Measurements from ENCODE around the gene CCER1.
"Not testable (repeated sequence)": the region's sequence is repeated elsewhere in the genome, so short reads cannot be mapped to it uniquely, and the experiment has no call there.

The CCER1 gene

GRCh38 chr12:90954921-90955320 is at the start of gene CCER1:
Gene CCER1, minus strand, starts transcription at chr12:90955176. Its CDS starts 434 bp downstream, at chr12:90954742.
- DNase-seq, result no peak

GRCh38 chr12:91003737-91004136 is 48.8 kb upstream of the CCER1 start:
- no peak for DNase-seq

GRCh38 chr12:91001306-91001705 is 46.3 kb upstream of the CCER1 start:
- peak; percentile 22 for DNase-seq

DNA sequence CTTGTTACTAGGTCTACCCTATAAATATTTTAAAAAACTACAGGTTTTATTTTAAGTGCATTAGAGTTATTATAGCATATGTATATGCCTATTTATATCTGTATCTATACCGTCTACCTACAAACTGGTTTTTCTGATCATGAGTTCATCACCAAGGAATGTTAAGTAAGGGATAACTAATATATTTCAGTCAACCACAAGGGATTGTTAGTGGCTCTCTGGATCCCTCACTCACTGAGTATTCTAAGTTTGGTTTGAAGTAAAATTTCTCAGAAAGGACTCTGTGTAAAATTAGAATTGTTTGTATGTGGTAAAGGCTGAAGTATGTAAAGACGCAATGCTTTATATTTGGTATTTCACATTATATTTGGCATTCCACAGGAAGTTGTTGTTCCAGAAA is 45.0 kb upstream of the CCER1 start:
- no peak for DNase-seq

GRCh38 chr12:90999527-90999926 is 44.6 kb upstream of the CCER1 start:
- no peak for DNase-seq

DNA sequence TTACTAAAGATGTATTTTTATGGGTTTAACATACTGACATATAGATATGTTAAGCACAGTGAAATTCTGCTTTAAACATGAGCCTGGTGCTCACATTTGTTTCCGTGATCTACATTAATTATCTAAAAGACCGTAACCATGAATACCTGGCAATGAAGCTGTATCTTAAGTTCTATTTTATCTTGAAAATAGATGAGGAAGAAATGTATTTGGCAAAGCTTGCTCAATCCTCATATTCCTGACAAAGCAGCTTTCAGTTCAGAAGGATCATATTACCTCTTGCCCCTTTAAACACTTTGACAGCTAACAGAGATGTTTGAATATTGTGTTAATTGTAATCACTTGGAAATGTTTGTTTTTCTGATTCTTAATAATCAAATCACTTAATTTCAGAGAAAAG is 40.0 kb upstream of the CCER1 start:
- no peak for DNase-seq

GRCh38 chr12:90991952-90992465 is 37.0 kb upstream of the CCER1 start:
- DNase-seq, result no peak

DNA sequence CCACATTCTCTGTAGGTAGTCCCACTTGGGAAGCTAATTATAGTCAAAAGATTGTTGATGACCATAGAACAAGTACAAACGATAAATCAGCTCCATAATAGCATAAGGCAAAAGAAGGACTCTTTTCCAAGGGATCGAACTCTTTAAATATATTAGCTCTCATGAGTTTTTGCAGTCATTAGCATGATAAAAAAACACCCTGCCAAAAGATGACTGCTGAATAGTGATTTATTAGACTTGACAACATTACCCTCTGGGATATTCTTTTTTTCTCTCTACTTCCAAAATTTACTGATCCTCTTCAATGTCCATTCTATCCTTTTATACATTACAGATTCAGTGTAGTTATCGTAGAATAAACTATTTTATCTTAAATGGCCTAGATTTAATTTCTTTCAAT is 35.6 kb upstream of the CCER1 start:
- peak; percentile 13 for DNase-seq

DNA sequence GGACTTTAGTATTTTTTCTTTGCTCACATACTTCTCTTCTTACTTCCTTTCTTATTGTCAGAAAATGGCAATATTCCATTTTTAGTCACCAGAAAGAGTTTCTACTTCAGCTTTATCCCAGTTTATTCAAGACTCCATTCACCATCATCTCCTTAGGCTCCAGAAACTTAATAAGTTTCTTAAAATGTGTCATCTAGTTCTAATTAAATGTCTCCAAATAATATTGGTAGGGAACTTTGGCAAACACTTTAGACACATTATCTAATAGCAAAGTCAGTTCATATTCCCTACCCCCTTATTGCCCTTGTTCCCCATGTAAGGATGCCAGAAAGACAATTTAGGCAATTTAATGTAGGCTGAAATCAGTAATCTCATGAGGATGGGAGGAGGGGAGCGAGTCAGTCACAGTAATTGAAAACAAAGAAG is 34.7 kb upstream of the CCER1 start:
- peak; percentile 35 for DNase-seq

DNA sequence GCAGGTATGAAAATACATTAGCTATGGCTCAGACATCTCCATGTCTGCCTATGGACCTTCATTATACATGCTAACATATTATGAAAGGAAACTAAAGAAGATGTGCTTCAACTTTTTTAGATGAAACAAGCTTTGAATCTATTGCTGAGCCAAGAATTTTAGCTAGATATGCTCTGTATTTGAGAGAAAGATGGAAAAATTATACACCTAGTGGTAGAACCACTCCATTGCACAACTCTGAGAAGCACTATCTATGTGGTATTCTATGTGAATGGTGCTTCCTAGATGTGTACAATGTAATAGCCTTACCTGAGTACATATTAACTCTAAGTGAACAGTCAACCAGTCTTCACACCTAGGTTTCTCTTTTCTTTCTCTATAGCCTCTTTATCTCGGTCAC is 32.5 kb upstream of the CCER1 start:
- DNase-seq, result no peak

DNA sequence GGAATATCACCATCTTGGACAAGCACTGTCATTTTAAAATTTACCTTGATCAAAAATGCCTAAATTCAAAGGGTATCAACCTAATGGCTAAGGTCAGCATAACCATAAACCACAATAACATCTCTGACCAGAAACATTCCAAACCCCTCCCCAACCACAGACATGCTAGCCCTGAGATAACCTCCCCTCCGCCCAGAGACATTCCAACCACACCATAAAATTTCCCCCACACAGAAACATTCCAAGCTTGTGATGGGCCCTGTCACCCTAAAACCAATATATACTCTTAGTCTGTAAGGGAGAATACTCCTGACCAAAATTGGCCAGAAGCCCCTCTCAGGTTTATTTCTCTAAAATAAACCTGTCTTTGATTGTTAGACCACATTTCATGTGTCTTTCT is 32.1 kb upstream of the CCER1 start:
- no peak for DNase-seq

GRCh38 chr12:90985331-90985730 is 30.4 kb upstream of the CCER1 start:
- DNase-seq, result not testable (repeated sequence)

DNA sequence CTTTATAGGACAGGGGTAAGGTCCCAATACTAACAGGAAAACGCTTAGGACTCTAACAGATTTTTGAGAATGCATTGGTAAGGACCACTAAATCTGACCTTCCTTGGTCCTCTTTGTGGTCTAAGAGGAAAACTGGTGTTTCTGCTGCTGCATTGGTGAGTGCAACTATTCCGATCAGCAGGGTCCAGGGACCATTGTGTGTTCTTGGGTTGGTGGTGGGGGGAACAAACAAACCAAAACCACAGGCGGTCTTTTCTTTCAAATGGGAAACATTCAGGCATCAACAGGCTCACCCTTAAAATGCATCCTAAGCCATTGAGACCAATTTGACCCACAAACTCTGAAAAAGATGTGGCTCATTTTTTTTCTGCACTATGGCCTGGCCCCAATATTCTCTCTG is 29.1 kb upstream of the CCER1 start:
- no peak for DNase-seq

- no peak for DNase-seq
Measured at GRCh38 chr12:90982170-90982569, 27.2 kb upstream of the CCER1 start.

GRCh38 chr12:90979951-90980350 is 25.0 kb upstream of the CCER1 start:
- DNase-seq, result no peak

DNA sequence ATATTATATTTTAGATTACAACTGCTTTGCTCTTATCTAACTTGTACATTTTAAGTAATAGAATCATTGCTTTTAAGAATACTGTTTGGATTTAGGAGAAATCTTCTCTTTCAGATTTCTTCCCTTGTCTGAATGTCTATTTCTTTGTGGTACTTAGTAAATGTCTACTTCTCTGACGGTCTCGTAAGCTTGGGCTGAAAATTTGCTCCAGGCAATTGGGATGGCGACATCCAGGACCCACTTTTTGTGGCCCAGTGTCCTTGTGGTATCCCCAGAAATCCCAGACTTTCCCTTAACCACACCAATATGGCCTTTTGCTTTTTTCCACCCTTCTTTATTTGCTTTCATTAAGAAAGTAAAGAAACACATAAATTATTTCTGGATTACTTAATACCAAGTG is 24.0 kb upstream of the CCER1 start:
- DNase-seq, result no peak

GRCh38 chr12:90978117-90978770 is 23.3 kb upstream of the CCER1 start:
- peak; percentile 41 for DNase-seq

GRCh38 chr12:90977224-90977623 is 22.2 kb upstream of the CCER1 start:
- no peak for DNase-seq

GRCh38 chr12:90974286-90974685 is 19.3 kb upstream of the CCER1 start:
- no peak for DNase-seq

GRCh38 chr12:90972226-90972625 is 17.2 kb upstream of the CCER1 start:
- DNase-seq, result no peak

GRCh38 chr12:90970911-90971310 is 15.9 kb upstream of the CCER1 start:
- no peak for DNase-seq

- no peak for DNase-seq
Measured at GRCh38 chr12:90970471-90970870, 15.5 kb upstream of the CCER1 start.

GRCh38 chr12:90969851-90970250 is 14.9 kb upstream of the CCER1 start:
- no peak for DNase-seq

DNA sequence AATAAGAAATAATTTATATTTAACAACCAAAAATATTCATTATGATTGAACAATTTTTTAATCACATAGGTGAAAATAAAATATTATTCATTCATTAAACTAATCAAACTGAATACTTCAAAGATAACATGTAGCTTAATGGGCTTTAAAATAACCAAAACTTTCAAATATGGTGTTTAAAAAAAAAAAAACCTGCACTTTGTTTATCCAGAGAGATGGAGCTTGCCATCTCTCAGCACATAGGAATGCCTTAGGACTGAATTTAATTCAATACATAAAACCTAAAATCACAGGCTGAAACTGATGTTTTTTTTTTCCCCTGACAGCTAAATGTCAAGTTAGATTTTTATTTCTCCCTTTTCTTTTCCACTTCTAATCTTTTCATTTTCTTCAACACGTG is 14.4 kb upstream of the CCER1 start:
- no peak for DNase-seq

DNA sequence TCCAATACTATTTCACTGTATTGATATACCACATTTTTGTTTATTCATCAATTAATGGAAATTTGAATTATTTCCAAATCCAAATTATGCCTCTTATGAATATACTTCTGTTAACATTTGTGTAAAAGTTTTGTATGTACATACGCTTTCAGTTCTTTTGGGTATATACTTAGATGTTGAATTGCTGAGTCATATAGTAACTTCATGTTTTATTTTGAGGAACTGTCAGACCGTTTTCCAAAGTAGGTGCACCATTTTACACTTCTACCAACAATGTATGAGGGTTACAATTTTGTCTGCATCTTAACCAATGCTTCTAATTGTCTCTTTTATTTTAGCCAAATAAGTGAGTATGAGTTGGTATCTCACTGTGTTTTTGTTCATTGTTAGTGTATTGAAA is 10.2 kb upstream of the CCER1 start:
- DNase-seq, result no peak
